ENCODE data around the gene DRAXIN. TPM values are rescaled to one million over a fixed set of nuclear protein-coding genes. Genes with fewer than 3 reads are reported as not detected.

Gene DRAXIN
- total RNA-seq, 1 donor from 2014 or later, result 137 TPM

DNA sequence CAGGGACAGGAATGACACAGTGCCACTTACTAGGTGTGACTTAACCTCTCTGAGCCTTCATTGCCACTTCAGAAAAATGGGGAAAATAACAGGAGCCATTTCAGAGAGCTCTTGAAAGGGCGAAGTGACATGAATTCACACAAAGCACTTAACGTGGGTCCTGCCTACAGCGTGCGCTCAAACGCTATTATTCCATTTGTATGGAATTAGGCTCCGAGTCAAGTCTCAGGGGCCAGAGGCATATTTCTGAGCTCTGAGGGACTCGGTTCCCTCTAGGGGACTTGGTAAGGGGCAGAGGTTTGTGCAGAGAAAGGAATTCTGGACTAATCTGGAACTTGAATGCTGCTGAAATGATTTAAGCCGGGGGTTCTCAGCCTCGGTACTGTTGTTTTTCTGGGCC is 14.1 kb downstream of the DRAXIN start:
- DNase-seq (ENCODE audit: low spot score in 2 of 2) (no peak), FAIRE-seq (no peak)

- DNase-seq (ENCODE audit: low spot score in 2 of 2) (no peak), FAIRE-seq (no peak)
Observed at GRCh38 chr1:11706292-11706691, 14.8 kb downstream of the DRAXIN start.

DNA sequence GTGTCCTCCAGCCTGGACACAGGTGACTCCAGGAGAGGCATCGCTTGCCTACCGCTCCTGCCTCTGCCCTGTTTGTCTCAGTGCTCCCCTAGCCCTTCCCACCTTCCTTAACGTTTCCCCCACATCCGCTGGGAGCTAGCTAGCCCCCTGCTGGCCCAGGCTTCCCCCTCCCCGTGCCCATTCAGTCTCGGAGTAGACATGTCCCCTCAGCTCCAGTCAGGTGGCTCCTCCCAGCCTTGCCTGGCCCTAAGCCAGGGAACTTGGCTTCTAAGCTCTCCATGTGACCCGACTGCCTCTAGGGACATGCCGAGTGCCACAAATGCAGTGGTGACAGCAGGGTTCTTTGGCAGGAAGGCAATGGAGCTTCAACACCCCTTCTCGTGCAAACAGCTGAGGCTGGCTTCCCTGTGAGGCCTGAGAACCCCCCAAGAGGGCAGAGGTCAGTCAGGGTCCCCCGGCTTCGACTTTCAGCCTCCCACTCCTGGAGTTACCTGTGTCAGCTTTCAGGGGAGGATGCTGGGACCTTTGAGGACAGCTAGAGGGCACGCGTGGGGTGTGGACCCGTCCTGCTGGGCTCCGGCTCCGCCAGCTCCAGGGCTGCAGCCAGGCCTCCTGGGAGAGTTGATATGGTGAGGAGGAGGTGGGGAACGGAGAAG is 16.2 kb downstream of the DRAXIN start:
- no peak for FAIRE-seq
- peak in 1 of 2 donors; percentile 60 for DNase-seq (ENCODE audit: low spot score in 2 of 2)

GRCh38 chr1:11708554-11709350 is 17.2 kb downstream of the DRAXIN start:
- DNase-seq (ENCODE audit: low spot score in 2 of 2) (no peak), FAIRE-seq (no peak)

GRCh38 chr1:11711490-11711889 is 20.0 kb downstream of the DRAXIN start:
- FAIRE-seq, result no peak
- no peak for DNase-seq (ENCODE audit: low spot score in 2 of 2)

GRCh38 chr1:11712285-11712684 is 20.8 kb downstream of the DRAXIN start:
- FAIRE-seq (no peak), DNase-seq (ENCODE audit: low spot score in 2 of 2) (no peak)

DNA sequence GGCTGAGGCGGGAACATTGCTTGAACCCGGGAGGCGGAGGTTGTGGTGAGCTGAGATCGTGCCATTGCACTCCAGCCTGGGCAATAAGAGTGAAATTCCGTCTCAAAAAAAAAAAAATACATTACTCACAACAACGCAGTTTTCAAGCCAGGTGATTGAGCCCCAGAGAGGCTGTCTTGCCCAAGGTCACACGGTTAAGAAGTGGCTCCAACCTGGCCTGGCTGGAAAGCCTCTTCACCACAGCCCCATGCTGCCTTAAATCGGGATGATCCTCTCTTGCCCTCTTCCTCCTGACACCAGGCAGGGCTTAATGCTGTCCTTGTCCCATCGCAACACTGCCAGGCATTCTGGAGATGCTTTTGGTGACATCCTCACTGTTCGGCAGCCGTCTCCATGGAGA is 21.6 kb downstream of the DRAXIN start:
- DNase-seq (ENCODE audit: low spot score in 2 of 2), result no peak
- no peak for FAIRE-seq

DNA sequence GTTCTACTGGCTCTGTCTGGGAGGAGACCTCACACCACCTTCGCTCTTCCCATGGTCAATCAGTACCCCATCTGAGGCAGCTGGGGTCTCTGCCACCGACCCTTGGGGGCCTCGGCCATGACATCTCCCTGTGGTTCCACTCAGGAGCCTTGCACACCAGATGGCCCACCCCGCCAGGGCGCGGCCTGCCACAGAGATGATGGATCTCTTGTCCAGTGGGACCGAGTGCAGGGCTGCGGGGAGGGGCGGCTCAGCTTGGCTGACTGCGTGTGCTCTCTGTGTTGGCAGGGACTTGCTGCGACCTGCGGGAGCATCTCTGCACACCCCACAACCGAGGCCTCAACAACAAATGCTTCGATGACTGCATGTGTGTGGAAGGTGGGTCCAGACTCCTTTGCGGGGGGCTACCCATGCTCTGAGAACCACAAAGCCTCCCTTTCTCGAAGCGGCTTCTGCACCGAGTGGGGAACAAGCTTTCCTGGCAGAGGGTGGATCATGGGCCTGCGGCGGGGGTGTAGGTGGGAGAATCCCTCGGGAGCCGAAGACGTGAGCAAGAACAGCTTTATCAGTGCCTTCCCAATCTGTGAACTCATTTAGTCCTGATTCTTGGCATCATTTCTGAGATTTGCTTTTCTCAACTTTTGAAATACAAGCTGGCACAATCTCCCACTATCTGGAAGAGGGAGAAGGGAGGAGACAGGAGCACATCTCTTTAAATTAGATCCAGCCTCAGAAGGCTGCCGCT is 23.5 kb downstream of the DRAXIN start:
- FAIRE-seq (no peak), DNase-seq (ENCODE audit: low spot score in 2 of 2) (no peak)

- DNase-seq (ENCODE audit: low spot score in 2 of 2), result peak in 1 of 2 donors; percentile 80
- no peak for FAIRE-seq
Observed at GRCh38 chr1:11719313-11720032, 28.0 kb downstream of the DRAXIN start.

- no peak for FAIRE-seq
- no peak for DNase-seq (ENCODE audit: low spot score in 2 of 2)
Observed at GRCh38 chr1:11720033-11720376, 28.5 kb downstream of the DRAXIN start.

DNA sequence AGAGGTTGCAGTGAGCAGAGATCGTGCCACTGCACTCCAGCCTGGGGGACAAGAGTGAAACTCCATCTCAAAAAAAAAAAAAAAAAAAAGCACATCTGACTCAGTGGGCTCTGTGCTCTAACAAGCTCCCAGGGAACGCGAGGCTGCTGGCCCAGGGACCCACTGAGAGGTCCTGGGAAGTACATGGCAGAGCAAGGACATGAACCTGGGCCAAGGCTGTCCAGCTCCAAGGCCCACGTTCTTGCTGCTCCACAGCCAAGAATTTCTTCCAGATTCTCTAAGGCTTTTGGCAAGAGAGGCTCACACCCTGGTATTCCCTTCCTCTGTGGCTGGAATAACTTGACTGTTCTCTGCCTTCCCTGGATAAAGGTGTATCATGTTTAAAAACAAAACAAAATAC is 29.0 kb downstream of the DRAXIN start:
- FAIRE-seq (no peak), DNase-seq (ENCODE audit: low spot score in 2 of 2) (no peak)

DNA sequence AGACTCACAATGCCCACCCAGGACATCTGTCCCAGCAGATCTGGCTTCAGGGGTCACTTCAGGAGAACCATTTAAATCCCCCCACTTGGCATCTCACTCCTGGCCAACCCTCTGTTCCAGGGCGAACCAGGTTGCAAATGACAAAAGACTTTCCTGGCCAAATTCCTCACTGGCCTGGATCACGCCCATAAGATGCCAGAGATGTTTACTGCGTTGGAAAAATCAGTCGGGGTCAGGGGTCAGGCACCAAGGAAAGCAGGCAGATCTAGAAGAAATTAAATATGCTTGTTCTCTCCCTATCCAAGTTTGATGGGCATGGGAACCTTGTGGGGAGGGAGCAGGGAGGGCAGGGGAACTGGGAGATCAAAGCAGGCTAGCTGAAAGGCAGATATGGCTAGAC is 29.8 kb downstream of the DRAXIN start:
- DNase-seq (ENCODE audit: low spot score in 2 of 2) (no peak), FAIRE-seq (no peak)

- DNase-seq (ENCODE audit: low spot score in 2 of 2) (no peak), FAIRE-seq (no peak)
Observed at GRCh38 chr1:11722538-11722937, 31.0 kb downstream of the DRAXIN start.

DNA sequence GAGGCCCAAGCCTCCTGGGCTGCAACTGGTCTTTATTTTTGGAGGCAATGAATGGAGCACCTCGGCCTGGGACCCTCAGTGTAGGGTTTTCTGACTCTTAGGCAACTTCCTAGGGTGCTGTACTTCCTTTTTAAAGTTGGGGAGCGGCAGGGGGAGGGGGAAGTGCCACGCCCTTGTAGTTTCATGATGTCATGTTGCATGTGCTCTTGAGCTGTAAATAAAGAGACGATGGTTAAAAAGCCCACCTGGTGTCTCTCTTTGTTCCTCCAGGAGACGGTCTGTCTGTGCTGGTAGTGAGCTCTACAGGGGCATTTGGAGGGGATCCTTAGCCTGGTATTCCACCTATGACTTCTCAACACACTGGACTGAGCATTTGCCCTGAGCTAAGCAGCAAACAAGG is 34.1 kb downstream of the DRAXIN start:
- FAIRE-seq, result no peak

GRCh38 chr1:11727119-11727518 is 35.6 kb downstream of the DRAXIN start:
- FAIRE-seq (no peak), DNase-seq (ENCODE audit: low spot score in 2 of 2) (no peak)

More for the DNA sequence above, 34.1 kb downstream of the DRAXIN start:
- DNase-seq (ENCODE audit: low spot score in 2 of 2), result no peak

GRCh38 chr1:11728126-11728806 is 36.8 kb downstream of the DRAXIN start:
- no peak for FAIRE-seq
- DNase-seq (ENCODE audit: low spot score in 2 of 2), result no peak

- DNase-seq (ENCODE audit: low spot score in 2 of 2), result no peak
- no peak for FAIRE-seq
Observed at GRCh38 chr1:11729155-11729497, 37.6 kb downstream of the DRAXIN start.

- FAIRE-seq, result no peak
- no peak for DNase-seq (ENCODE audit: low spot score in 2 of 2)
Observed at GRCh38 chr1:11729498-11730428, 38.3 kb downstream of the DRAXIN start.

DNA sequence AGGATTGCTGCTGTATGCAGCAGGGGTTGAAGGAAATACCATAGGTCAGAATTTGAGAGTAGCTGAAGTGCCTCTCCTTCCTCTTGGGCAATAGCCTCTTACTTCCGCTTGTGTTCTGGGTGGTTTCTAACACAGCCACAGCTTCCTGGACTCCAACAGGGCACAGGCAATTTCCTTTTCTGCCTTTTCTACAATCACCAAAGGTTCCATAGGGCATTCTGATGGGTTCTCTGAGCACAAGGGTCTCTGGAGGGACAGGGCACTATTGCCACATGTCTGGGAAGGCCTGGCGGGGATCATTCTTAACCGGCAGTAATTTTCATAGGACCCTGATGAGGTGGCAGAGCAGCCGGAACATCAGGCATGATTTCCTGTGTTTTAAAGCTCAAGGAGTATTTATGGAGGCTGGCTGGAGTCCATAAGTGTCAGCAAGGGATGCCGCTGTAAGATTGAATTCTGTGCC is 39.0 kb downstream of the DRAXIN start:
- no peak for FAIRE-seq

More for the DNA sequence above, 39.0 kb downstream of the DRAXIN start:
- no peak for DNase-seq (ENCODE audit: low spot score in 2 of 2)
